ENCODE data around the gene PCLAF.

- no peak for TF ChIP-seq CTCF (optimal IDR thresholded peaks at IDR 0.05 in 1 of 3, IDR thresholded peaks at IDR 0.05 in 1 of 3, conservative IDR thresholded peaks at IDR 0.05 in 1 of 3; ENCODE audit: extremely low read depth in 1 of 3, insufficient read depth in 2 of 3, low read length in 3 of 3)
- no peak for TF ChIP-seq EZH2 (IDR thresholded peaks at IDR 0.05; ENCODE audit: low read length)
Observed at GRCh38 chr15:64412216-64412615, 31.0 kb upstream of the PCLAF start.

Data from keratinocyte (primary cell).